GM19043 (cell line): ENCODE results near the gene CDK14.

Source experiments
- ATAC-seq: cut with Tn5 transposase; IDR thresholded peaks from one replicate; pipeline ENCODE4 v1.9.1; 2021; ENCODE audit warnings: low read depth; ENCODE audit not compliant: unreplicated experiment

CDK14 gene

DNA sequence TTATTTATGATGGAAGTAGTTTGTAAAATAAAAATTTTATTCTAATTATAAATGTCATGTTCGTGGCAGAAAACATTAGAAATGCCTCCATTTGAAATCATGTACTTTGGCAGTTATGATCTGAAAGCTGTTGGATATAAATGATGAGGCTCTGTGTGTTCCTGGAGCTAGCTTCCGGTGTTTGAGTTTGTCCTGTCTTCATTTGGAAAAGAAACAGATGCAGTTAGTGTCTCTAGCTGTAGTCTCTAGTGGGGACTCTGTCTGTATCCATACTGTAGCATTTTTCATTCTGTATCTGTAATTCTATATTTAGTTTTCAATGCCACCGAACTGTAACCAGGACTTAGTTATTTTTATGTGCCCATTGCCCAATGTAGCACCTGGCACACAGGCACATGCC is 471.1 kb downstream of the CDK14 start:
- ATAC-seq, result no peak

DNA sequence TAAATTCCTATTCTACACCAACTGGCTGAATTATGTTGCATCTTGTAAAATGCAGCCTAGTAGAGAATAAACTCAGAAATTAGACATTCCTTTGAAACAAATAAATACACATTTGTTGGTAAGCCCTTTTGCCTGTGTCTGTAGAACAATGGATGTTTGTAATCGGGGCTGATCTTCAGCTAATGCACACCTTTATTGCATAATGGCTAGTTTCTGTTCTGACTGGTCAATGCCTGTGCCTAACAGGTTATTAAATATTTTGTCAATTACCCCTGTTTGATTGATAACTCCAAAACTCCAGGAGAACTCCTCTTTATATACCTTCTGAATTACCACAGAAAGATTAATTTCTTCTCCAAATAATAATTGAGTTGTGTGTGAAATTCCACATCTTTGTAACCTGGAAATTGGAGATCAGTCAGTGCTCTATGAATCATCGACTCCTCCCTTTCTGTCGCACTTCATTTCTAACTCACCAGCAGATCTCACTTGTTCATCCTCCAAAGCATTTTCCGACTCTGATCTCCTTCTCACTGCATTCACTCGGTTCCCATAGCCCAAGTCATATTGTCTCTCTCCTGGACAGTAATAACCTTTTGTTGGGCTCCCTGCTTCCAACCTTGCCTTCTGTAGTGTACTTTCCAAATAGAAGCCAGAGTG is 472.1 kb downstream of the CDK14 start:
- no peak for ATAC-seq

DNA sequence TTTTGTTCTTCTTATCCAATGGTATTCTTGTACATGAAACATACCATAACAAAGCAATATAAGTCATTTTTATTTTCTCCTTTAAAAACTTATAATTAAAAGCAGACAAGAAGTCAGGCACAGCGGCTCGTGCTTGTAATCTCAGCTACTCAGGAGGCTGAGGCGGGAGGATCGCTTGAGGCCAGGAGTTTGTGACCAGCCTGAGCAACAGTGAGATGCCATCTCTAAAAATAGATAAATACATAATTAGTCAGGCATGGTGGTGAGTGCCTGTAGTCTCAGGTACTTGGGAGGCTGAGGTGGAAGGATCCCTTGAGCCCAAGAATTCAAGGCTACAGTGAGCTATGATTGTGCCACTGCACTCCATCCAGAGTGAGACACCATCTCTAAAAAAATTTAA is 473.0 kb downstream of the CDK14 start:
- no peak for ATAC-seq

DNA sequence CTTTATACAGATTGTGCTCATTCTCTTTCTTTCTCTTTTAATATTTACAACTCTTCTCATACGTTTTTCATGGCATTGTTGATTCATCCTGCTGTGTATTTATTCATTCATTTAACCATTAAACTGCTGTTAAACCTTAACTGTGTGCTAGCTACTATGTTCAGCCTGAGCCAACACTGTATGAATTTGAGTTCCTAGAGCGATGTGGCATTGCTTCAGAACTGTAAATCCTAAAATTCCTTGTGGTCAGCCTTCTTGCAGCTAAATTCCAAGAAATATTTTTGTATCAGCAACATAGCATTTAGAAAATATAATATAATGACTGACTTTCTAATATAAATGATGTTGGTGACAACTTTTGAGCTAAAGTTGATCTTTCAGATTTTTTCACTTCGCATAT is 483.4 kb downstream of the CDK14 start:
- ATAC-seq, result no peak

DNA sequence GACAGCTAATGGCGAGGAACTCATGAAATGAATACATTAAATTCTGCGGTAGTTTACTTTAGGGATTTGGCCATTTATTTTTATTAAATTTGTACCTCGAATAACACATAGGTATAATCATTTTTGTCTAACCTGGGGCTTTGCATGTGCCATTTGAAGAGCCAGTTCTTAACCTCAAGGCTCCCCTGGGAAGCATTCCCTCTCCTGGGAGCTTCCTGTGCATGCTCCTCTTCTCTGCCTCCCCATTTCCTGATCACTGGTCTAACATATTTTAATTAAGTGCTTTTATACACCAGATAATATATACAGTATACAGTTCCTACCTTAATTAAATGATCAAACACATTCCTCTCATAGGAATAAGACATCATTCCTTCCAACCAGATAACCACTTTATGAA is 484.2 kb downstream of the CDK14 start:
- no peak for ATAC-seq

DNA sequence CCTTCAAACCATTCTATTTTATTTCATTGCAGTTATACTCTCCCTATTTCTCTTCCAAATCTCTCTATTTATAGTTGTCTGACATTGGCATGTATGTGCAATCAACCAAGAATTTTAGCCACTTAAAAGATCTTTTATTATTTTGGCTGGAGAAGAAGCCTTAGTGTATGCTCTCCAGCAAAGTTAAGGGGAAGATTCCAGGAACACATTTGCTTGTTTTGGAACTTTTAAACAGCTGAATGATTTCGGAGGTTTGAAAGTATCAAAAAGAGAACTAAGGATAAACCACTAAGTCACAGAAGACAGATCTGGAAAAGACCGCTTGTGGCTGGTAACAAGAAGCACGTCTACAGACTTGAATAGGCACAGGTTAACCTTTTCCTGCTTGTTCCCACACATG is 485.9 kb downstream of the CDK14 start:
- no peak for ATAC-seq

DNA sequence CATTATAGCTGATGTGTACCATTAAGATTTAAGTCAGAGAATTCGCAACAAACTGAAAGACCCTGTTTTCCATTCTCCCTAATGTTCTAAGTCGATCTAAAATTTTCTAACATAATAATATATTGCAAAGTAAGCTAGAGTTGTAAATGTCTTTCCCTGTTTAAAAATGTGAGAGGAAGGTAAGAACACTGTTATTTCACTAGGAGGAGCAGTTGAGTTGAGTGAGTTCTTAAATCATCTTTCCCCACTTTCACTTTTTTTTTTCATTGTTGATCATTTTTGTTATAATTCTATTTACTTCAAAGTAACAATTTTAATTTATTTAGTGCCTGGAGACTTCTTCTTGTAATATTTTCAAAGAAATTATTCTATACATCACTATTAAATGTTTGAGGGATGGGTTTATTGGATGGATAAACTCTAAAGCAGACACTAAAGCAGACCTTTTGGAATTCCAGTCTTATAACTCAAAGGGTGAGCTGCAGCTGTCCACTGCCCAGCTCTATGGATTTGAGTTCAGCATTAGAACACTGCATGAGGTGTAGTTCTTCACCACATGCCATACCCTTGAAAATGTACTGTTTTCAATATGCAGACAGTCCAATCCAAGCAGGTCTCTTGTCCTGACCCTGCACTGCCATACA is 486.9 kb downstream of the CDK14 start:
- no peak for ATAC-seq

DNA sequence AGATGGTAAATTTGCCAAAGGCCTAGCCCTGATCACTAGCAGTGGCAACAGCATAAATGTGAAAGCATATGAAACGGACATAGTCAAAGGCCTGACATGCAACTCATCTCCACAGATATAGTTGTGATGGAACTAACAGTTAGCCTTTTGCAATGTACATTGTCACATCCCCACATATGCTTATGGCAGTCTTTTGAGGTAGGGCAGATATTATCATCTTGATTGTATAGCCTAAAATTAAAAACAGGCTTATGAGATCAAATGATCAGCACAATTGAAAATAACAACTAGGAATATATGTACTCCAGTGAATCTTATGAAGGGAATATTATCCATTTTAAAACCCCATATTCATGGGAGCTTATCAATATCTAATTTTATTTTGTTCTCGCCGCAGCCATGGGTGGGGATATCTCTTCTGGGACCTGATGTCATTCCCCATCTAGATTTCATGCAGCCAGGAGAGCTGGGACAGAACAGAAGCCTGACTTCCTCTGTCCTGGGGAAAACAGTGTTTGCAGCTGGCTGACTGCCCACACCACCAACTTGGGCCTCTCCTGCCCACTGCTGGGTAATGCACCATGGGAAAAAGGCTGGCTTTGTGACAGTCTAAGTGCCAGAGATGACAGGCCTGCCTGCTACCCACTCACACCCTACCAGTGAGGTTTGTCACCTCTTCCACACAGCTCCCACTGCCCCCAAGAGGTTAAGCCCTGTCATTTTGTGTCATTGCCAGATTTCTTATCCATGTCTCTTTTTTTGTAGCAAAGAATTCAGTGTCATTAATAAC is 487.9 kb downstream of the CDK14 start:
- no peak for ATAC-seq

DNA sequence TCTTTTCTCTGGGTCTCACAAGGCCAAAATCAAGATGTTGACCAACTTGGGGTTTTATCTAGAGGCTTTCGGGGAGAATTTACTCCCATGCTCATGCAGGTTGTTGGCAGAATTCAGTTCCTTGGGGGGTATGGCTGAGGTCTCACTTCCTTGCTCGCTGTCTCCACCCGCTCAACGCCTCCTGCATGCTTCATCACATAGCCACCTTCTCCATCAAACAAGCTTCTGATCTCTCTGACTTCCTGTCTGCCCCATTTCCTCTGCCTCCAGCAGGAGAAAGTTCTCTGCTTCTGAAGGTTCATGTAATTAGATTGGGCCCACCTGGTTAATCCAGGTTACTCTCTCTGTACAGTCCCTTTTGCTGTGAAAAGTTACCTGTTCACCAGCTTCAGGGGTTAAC is 489.1 kb downstream of the CDK14 start:
- no peak for ATAC-seq

DNA sequence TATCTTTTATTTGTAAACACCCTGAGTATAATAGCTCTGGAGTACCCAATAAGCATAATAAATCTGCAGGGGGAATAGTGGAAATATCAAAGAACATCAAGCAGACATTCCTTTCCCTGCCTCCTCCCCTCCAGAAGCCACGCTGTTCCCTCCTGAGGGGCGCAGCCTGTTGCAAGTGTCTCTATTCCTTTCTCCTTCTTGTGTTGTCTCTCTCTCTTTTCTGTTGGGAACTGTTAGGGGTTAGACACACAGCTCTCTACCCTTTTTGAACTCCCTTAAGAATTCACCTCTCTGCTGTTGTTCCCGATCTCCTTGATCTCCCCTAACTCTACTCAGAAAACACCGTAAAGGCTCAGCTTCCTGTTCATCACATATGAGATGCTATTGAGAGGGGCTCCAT is 490.1 kb downstream of the CDK14 start:
- no peak for ATAC-seq

DNA sequence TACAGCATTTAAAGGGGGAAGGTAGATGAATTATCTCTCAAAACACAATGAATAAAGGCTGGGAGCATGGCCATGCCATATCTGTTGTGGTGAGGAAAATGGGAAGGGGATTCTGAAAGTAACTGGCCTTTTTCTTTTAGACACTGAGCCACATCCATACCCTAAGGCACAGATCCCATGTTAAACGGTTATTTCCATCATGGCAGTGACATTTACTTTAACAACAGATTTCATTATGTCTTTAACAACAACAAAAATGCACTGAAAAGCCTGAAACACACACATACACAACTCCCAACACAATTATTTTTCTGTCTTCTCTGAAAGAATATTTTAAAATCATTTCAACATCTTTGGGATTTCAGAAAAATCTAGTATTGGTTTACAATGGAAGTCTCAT is 492.0 kb downstream of the CDK14 start:
- ATAC-seq, result no peak

DNA sequence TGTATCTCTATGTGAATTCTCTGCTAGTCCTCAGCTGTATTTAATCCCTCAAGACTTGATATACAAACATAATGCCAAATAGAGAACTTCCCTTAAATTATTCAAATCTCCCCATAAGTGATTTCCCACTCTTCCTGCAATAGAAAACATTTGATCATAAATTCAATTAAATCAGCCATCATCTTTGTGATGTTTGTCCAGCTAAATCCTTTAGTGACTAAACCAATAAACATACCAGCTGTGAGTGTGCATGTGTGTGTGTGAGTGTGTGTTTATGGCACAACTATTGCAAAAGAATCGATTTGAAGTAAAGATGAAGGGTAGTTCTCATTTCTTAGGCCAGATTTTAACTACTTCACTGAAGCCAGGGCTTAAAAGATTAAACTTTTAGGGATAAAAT is 492.6 kb downstream of the CDK14 start:
- ATAC-seq, result no peak

DNA sequence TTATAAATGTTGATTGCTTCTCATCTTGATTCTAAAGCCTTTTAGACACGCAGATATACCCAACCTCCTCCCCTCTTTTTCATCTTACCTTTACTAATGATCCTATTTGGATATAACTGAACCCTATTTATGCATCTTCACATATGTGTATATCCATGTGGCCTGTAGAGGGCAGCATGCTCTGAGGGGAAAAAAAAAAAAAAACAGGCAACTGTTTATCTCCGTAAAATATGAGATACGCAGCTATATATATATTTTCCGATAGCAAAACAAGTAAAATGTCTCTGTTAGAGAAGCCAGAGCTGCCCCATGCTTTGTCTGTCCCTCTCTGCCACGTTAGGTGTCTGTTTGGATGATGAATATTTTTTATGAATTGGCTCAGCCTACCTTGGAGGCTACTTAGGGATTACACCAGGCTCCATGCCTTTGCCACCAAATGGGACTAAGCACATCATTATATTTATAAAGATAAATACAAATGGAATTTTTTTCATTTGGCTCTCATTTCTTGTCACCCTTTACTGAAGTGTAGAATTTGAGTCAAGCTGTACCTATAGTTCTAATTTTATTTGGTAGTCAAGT is 493.4 kb downstream of the CDK14 start:
- ATAC-seq, result peak; percentile 67

DNA sequence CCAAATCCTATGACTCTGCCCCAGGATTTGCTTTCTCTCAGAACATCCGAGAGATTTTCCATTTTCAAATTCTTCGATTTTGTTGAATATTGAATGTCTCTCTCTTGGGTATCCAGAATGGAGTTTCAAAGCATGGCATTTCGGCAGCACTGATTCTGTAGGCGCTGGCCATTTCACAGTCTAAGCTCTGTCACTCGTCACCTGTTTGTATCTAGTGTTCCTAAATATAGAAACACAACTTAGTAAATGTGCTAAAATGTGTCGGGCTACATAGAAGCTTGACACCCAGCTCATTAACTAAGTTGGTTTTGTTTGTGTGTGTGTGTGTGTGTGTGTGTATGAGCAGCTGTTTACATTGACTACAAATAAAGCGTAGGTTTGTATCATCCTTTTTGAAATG is 494.6 kb downstream of the CDK14 start:
- ATAC-seq, result no peak

DNA sequence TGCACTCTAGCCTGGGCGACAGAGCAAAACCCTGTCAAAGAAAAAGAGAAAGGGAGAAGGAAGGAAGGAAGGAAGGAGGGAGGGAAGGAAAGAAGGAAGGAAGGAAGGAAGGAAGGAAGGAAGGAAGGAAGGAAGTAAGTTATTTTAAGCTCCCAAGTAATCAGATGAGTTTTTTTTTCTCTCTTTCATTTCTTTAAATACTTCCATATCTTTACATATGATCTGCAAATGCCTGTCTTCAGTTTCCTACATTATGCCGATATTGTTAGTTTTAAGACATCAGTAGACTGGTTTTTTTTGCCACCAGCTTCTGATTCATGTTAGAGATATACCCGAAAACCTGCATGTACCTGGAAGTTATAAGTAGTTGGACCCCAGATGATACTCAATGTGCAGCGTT is 495.5 kb downstream of the CDK14 start:
- no peak for ATAC-seq

DNA sequence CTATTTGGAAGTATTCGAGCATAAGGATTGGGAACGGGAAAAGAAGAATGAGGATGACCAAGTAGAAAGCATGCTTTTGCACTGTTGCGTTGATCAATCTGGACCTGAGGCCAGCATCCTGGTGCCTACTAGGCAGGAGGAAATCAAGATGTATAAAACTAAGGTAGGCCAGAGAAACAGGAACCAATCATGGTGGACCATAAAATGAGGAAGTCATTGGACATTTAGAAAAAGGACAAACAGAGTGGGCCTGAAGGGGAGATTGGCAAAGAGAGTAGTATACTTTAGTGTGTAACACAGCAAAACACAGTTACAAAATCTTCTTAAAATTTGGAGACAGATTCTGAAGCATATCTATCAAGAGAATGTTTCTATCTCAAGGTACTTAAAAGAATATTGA is 497.1 kb downstream of the CDK14 start:
- ATAC-seq, result no peak

DNA sequence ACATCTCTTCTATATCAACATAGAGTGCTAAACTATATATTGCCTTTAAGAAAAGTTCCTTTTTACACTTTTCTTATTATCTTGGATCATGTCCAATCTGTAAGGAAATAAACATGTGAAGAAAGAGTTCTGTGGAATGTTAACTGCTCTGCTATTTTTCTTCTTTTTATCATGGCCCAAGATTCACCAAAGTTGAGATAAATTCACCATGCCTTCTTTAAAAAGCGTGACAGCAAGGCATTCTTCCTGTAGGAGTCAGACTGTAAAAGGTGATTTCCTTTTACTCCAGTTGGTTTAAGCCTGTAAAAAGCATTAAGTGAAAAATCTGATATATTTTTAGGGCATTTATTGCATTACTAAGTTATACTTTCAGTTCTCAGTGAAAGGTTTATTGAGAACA is 502.4 kb downstream of the CDK14 start:
- no peak for ATAC-seq

DNA sequence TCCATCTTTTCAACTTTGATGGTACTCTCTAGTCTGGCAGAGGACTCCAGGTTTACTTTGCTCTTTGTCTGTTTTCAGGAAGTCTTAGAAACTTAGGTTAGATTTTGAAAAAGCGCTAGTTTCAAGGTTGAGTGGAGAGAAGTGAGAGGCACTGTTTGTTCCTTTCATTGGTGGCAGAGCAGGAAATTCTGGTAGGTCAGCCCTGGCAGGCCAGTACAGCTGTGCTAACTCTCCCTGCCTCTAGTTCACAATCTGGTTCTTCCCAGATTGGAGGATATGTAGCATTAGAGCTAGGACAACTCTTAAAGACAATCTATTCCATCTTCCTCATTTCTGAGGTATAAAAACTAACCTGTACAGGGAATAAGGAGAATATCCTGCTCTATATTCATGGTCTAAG is 507.2 kb downstream of the CDK14 start:
- no peak for ATAC-seq

DNA sequence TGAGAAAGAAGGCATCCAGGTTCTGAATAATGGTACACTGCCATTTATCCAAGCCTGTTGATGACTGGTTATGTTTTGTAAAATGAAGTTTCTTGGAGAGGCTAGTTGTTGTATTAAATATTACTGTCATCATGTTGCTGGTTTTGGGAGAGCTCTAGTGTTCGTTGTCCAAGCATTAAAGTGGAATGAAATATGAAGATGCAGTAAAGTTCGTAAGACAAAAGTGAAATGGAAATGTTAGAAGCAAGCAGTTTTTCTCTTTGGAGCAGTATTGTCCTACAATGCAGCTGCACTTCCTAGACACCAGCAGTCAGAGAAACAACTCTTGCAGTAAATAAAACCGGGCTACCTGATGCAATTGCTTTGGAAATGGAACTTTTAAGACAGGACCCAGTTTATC is 511.3 kb downstream of the CDK14 start:
- ATAC-seq, result no peak

DNA sequence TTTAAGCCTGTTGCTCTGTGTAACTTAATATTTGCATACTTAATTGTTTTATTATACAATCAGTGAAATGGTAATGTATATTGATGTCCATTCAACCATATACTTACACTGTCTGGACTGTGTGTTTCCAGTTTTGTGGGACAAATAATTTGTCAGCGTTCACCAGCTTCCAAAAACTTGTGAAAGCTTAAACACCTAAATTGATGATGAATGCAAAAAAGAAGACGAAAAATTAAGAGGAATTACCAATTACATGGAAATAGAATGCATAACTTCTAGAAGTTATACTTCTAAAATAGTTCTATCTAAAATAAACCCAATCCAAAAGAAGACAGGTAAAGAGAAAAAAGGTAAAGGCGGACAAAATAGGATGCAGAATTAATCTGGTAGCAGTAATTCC is 513.1 kb downstream of the CDK14 start:
- ATAC-seq, result no peak

DNA sequence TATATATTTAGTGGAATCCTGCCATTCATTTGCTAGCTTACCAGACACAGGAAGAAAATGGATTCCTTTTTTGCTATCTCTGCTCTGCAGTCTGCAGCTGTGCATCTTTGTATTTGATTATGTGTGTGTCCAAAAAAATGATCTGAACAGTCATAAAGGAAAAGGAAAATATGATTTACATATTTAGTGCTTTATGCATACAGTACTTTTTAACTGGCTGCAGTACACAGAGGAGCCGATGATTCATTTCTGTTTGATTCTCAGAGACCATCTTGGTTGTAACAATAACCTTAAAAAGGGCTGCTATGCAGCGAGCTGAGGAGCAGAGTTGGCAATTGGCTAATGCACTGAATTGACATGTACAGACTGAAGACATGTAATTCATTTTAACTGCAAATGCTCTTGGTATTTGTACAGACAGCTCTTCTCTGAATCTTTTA is 516.8 kb downstream of the CDK14 start:
- ATAC-seq, result no peak

DNA sequence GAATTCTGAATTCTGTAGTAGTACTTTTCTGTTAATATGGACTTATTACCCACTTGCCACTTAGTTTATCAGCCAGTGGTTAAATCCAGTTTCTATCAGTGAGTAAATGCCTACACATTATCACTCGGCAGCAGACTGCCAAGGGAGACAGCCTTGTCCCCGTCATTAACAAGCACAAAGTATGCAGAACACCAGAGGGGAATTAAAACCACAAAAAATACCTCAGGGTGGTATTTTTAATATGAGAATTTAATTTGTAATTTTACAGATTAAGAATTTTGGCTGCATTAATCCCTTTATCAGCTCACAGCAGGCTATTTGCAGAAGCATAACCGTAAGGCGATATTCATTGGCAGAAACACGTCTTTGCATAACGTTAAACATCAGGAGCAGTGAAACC is 518.1 kb downstream of the CDK14 start:
- no peak for ATAC-seq
